Vagina (tissue), 2 donors: ENCODE data around the gene URI1.

Source experiments
- CTCF ChIP-seq, 3 experiments: fragments of 450-650 bp in 2 of 3; fragments of 200-600 bp in 1 of 3; sonication (generic) in 1 of 3; IDR thresholded peaks; one replicate each; pipeline ENCODE4 v1.5.1; 2017 to 2019; ENCODE audit warnings: antibody characterized with exemption in 3 of 3, mild to moderate bottlenecking in 2 of 3, moderate library complexity in 2 of 3
- POLR2A ChIP-seq, 2 donors: fragments of 450-650 bp; IDR thresholded peaks; one replicate each; pipeline ENCODE4 v1.6.1; 2017; ENCODE audit warnings: antibody characterized with exemption in 2 of 2, mild to moderate bottlenecking in 2 of 2, moderate library complexity in 2 of 2
- POLR2AphosphoS5 ChIP-seq, 2 donors: sonication (generic); formaldehyde crosslinking; IDR thresholded peaks; one replicate each; pipeline ENCODE4 v1.9.0; 2017; ENCODE audit warnings: antibody characterized with exemption in 2 of 2, mild to moderate bottlenecking in 2 of 2, low read depth in 1 of 2; ENCODE audit not compliant: insufficient read depth in 1 of 2

- TF ChIP-seq CTCF (IDR thresholded peaks at IDR 0.05) (no peak), POLR2A (IDR thresholded peaks at IDR 0.05) (no peak), POLR2AphosphoS5 (IDR thresholded peaks at IDR 0.05; ENCODE audit: insufficient read depth in 1 of 2, low read depth in 1 of 2) (no peak)
Observed at GRCh38 chr19:29965492-29965891, 23.5 kb downstream of the URI1 start.
